AG10803 (cell line): ENCODE results near the gene SERPINB1.

ENCODE experiments used
- DNase-seq: peaks from one replicate; pipeline ENCODE4 v3.0.0; 2010; ENCODE audit warnings: low read depth
- H3K4me3 ChIP-seq: 2 replicates; pipeline ENCODE4 v1.5.1; 2011; ENCODE audit warnings: mild to moderate bottlenecking, low read length, control low read depth
- CTCF ChIP-seq: conservative IDR thresholded peaks from 2 replicates; pipeline ENCODE4 v1.5.1; 2011; ENCODE audit warnings: mild to moderate bottlenecking, low read length, control low read depth, inconsistent platforms

SERPINB1 gene

DNA sequence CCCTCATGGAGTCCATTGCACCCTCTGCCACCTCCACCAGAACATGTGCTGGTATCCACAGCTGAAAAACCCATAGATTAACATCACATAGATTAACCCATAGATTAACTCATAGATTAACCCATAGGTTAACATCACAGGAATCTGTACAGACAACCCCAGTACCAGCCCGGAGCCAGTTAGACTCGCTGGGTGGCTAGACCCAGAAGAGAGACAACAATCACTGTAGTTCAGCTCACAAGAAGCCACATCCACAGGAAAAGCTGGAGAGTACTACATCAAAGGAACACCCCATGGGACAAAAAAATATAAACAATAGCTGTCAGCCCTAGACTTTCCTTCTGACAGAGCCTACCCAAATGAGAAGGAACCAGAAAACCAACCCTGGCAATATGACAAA is 36.3 kb upstream of the SERPINB1 start:
- TF ChIP-seq CTCF: no peak
- DNase-seq: no peak
- no peak overlapping the region for H3K4me3 ChIP-seq

DNA sequence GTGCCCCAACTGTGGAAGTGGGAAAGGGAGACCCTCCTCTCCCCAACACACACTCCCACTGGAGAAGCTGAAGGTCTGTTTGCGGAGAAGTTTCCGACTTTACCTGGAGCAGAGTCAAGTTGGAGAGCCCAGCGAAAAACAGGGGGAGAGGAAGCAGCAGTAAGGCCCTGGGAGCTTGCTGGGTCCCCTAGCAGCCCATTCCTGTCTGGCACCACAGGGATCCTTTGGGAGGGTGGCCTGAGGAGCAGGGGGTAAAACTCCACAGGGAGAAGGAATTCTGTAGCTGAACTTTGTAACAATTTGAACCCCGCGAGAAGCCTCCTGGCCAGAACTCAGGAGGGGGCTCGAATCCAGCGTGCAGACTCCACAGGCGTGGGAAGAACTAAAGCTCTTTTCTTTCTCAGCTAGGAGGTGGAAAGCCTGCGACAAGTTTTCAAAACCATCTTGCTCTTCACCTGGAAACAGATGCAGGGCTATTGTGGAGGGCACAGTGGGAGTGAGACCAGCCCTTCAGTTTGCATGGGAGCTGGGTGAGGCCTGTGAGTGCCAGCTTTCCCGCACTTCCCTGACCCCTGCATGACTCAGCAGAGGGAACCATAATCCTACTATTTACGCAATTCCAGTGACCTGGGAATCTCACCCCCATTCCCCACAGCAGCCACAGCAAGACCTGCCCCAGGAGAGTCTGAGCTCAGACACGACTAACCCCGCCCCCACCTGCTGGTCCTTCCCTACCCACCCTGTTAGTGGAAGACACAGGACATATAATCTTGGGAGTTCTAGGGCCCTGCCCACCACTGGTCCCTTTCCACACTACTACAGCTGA is 35.6 kb upstream of the SERPINB1 start:
- no peak for TF ChIP-seq CTCF
- no peak overlapping the region for H3K4me3 ChIP-seq
- DNase-seq: peak; percentile 34

DNA sequence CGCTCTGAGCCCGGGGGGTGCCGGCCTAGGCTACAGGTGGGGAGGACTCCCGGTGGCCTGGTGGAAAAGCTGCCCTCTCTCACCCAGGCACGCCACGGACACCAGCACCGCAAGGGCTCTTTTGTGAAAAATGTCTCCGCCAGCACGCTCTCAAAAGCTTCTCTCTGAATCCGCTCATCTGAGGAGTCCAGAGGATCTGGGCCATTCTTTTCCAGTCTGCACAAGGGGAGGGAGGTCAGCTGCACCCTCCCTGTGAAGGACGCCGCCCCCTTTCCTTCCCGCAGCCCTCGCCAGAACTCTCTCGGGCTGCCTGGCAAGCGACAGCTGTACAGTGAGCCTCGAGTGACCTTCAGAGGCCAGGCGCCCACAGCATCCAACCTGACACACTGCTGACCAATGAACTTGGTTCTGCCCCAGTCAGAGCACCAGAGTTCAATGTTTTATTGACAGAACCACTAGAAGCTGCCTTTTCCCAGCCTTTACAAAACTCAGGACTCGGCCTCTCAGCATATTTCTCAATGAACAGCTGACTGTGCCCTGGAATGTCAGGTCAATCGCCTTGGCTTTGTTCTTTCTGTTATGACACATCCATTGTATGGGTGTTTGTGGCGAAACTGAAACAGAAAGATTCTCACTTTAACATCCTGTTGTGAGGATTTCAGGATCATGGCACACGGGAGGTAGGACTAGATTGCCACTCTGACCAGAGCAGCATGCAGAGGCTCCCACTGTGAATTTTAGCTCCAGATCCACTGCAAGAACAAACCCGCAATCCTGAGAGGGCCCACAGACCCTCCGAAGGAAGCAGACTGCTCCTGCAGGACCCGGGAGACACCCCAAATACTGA is 34.8 kb upstream of the SERPINB1 start:
- DNase-seq: peak; percentile 87
- peak overlapping the region; percentile 44 for H3K4me3 ChIP-seq
- TF ChIP-seq CTCF: no peak

DNA sequence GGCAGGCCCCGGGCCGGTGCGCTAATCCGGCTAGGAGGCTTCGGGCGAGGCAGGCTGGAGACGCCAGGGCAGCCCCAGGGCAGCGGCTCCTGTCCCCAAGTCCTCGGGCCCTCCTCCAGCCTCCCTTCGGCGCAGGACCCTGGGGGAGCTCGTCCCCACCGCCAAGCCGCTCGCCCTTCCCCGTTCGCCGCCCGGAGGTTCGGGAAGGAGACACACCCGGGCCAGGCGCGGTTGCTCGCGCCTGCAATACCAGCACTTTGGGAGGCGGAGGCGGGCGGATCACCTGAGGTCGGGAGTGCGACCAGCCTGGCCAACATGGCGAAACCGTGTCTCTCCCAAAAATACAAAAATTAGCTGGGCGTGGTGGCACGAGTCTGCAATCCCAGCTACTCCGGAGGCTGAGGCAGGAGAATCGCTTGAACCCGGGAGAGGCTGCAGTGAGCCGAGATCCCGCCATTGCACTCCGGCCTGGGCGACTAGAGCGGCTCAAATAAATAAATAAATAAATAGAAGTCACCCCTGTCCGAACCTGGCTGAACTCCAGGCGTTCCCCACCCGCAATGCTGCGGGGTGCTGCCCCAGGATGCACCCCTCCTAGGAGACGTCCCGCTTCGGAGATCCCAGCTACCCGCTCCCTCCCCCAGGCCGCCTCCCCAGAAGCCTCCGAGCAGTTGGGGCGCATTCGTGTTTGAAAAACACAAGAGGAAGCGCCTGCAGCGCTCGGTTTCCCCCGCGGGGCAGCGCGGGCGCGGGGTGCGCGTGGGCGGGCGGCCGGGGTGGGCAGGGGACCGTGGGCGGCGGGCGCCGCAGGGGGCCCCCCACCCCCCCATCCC is 33.9 kb upstream of the SERPINB1 start:
- no peak for TF ChIP-seq CTCF
- DNase-seq: peak; percentile 8
- H3K4me3 ChIP-seq: peak overlapping the region; percentile 60

GRCh38 chr6:2873643-2874042 is 32.0 kb upstream of the SERPINB1 start:
- no peak for TF ChIP-seq CTCF
- no peak for DNase-seq
- H3K4me3 ChIP-seq: no peak overlapping the region

DNA sequence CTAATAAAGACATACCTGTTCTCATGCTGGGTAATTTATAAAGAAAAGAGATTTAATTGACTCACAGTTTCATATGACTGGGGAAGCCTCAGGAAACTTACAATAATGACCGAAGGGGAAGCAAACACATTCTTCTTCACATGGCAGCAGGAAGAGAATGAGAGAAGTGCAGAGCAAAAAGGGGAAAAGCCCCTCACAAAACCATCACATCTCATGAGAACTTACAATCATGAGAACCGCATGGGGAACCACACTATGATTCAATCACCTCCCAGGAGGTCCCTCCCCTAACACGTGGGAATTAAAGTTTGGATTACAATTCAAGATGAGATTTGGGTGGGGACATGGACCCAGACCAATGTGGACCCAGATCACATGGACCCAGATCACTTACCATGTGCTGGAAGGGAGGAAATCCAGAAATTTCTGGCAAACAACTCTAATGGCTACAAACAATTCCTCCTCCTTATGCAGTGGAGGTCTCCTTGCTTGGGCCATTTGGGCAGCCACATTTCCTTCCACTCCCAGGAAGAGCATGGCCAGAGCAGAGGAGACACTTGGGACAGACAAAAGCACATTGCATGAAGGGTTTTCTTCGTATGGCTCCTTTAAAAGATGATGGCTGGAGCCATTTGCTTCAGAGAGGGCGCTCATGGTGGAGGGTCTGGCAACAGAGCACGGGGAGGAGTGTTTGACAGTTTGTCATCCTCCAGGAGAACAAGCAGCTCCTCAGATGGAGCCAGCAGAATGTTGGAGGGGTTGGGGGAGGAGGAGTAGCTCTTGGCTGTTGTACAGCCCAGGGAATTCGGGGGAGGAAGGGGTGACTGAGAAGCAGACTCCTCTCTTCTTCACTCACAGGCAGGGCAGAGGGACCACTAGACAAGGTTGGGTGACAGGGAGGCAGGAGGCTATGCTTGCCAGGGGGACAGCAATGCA is 31.0 kb upstream of the SERPINB1 start:
- no peak for DNase-seq
- TF ChIP-seq CTCF: no peak
- no peak overlapping the region for H3K4me3 ChIP-seq
